ENCODE measurements around the gene SHLD1. TPM values are rescaled to one million over a fixed set of nuclear protein-coding genes. Genes with fewer than 3 reads are reported as not detected.

The SHLD1 gene
- total and polyA plus RNA-seq, 7 donors: 3.7 to 16.8 (median 8.6) TPM

Other genes starting within 250 kb of the SHLD1 start
- gene GPCPD1, start 139.4 kb upstream of the SHLD1 start, total RNA-seq: 10 to 100 TPM; 16.9 to 30.5 (median 22.4) TPM
- gene GPCPD1, start 139.4 kb upstream of the SHLD1 start, polyA plus RNA-seq: 10 to 100 TPM in 1 of 3 donors, 1 to 10 TPM in 2; 7.6 to 26.5 (median 9.2) TPM
- gene CHGB, start 161.1 kb downstream of the SHLD1 start, total RNA-seq: 1 to 10 TPM in 1 of 4 donors, under 1 TPM in 3; 0.30 to 3.4 (median 0.64) TPM
- gene CHGB, start 161.1 kb downstream of the SHLD1 start, polyA plus RNA-seq: 10 to 100 TPM in 1 of 3 donors, under 1 TPM in 2; 0.08 to 91.8 (median 0.11) TPM
- gene TRMT6, start 200.1 kb downstream of the SHLD1 start, total RNA-seq: 10 to 100 TPM in 3 of 4 donors, 1 to 10 TPM in 1; 9.0 to 25.9 (median 21.6) TPM
- 100 to 1,000 TPM in 1 of 3 donors, 10 to 100 TPM in 2; 14.9 to 177 (median 25.6) TPM for gene TRMT6, start 200.1 kb downstream of the SHLD1 start, polyA plus RNA-seq
- 1 to 10 TPM; 3.9 to 8.0 (median 6.4) TPM for gene MCM8, start 200.3 kb downstream of the SHLD1 start, total RNA-seq
- gene MCM8, start 200.3 kb downstream of the SHLD1 start, polyA plus RNA-seq: 10 to 100 TPM in 1 of 3 donors, 1 to 10 TPM in 2; 2.9 to 14.8 (median 6.1) TPM